Activated naive CD8-positive, alpha-beta T cell treated with anti-CD3 and anti-CD28 coated beads, Interleukin-2, amount 10 ng/mL, durations not matched to agents 7 days and 5 days (primary cell): ENCODE measurements around the gene PUS3. TPM values are rescaled to one million over a fixed set of nuclear protein-coding genes. Genes with fewer than 3 reads are reported as not detected.
A peak's percentile ranks its signal among the peaks of the same experiment; 100 is the strongest.

Experiments
- ATAC-seq: fragments of 150-1000 bp; cut with Tn5 transposase; one replicate; pipeline ENCODE4 v1.10.0; 2021; ENCODE audit warnings: low read depth, moderate library complexity
- POLR2A ChIA-PET: fragments of 350-600 bp; sonication (Branson Sonifier 250); formaldehyde crosslinking; loops from one replicate; lab custom pipeline; 2021; ENCODE audit warnings: antibody characterized with exemption; lab: Charles Lee
- DNase-seq: peaks from one replicate; pipeline ENCODE4 v3.0.0; 2021
- H3K27ac Mint-ChIP-seq: one replicate; pipeline ENCODE4 v1.8.0; 2022; ENCODE audit warnings: mild to moderate bottlenecking, mixed read lengths
- H3K27me3 Mint-ChIP-seq: one replicate; pipeline ENCODE4 v1.8.0; 2022; ENCODE audit warnings: mild to moderate bottlenecking, moderate library complexity, mixed read lengths
- H3K36me3 Mint-ChIP-seq: one replicate; pipeline ENCODE4 v1.8.0; 2021; ENCODE audit warnings: mild to moderate bottlenecking, mixed read lengths
- H3K4me1 Mint-ChIP-seq: one replicate; pipeline ENCODE4 v1.8.0; 2021; ENCODE audit warnings: mixed read lengths
- H3K4me3 Mint-ChIP-seq: one replicate; pipeline ENCODE4 v1.8.0; 2022; ENCODE audit warnings: mild to moderate bottlenecking, moderate library complexity, mixed read lengths
- H3K9me3 Mint-ChIP-seq: one replicate; pipeline ENCODE4 v1.8.0; 2021; ENCODE audit warnings: mixed read lengths
- total RNA-seq, 2 experiments: library from RNA; stranded (reverse); gene quantifications; one replicate each; pipeline ENCODE4 v1.2.3, GENCODE V29; 2021

PUS3 gene
- total RNA-seq, 2 experiments from 2014 or later, result 10.1 to 10.9 TPM

GRCh38 chr11:125945011-125945796, 42.2 kb upstream of the PUS3 start:
- Mint-ChIP-seq H3K27me3 (peaks cover 1% of the 10 kb centered on the region), H3K4me1 (peaks cover 4% of the 10 kb centered on the region)
- POLR2A ChIA-PET, result no interaction called here

GRCh38 chr11:125944350-125945010, 41.5 kb upstream of the PUS3 start:
- no peak for DNase-seq
- Mint-ChIP-seq H3K4me1 (peaks cover 4% of the 10 kb centered on the region), H3K27me3 (peaks cover 1% of the 10 kb centered on the region), H3K9me3 (no peaks in the 10 kb centered on the region), H3K4me3 (no peak overlapping the region), H3K27ac (no peak overlapping the region), H3K36me3 (no peaks in the 10 kb centered on the region)
- POLR2A ChIA-PET, result no interaction called here
- ATAC-seq, result no peak

More at GRCh38 chr11:125945011-125945796, 42.2 kb upstream of the PUS3 start:
- Mint-ChIP-seq H3K9me3 (no peaks in the 10 kb centered on the region), H3K4me3 (no peak overlapping the region), H3K27ac (no peak overlapping the region), H3K36me3 (no peaks in the 10 kb centered on the region)
- no peak for ATAC-seq
- no peak for DNase-seq

- ATAC-seq, result no peak
- Mint-ChIP-seq H3K27ac (no peak overlapping the region), H3K36me3 (no peaks in the 10 kb centered on the region), H3K27me3 (peaks cover 1% of the 10 kb centered on the region), H3K4me3 (no peak overlapping the region), H3K4me1 (peaks cover 5% of the 10 kb centered on the region), H3K9me3 (no peaks in the 10 kb centered on the region)
- DNase-seq, result no peak
- POLR2A ChIA-PET, result no interaction called here
Measured at GRCh38 chr11:125943661-125944349, 40.8 kb upstream of the PUS3 start.

GRCh38 chr11:125942771-125943428, 39.9 kb upstream of the PUS3 start:
- no peaks in the 10 kb centered on the region for H3K36me3 Mint-ChIP-seq
- peaks cover 13% of the 10 kb centered on the region for H3K4me1 Mint-ChIP-seq
- POLR2A ChIA-PET, result no interaction called here
- no peak overlapping the region for H3K4me3 Mint-ChIP-seq
- DNase-seq (no peak), ATAC-seq (no peak)
- H3K9me3 Mint-ChIP-seq, result no peaks in the 10 kb centered on the region
- peak overlapping the region; percentile 48 for H3K27ac Mint-ChIP-seq
- peaks cover 1% of the 10 kb centered on the region for H3K27me3 Mint-ChIP-seq

GRCh38 chr11:125941619-125942611, 38.9 kb upstream of the PUS3 start:
- peak; percentile 60 for DNase-seq
- H3K4me3 Mint-ChIP-seq, result no peak overlapping the region
- no peaks in the 10 kb centered on the region for H3K9me3 Mint-ChIP-seq
- peak overlapping the region; percentile 10 for H3K27ac Mint-ChIP-seq
- peaks cover 13% of the 10 kb centered on the region for H3K4me1 Mint-ChIP-seq
- no peaks in the 10 kb centered on the region for H3K36me3 Mint-ChIP-seq
- peak; percentile 68 for ATAC-seq
- H3K27me3 Mint-ChIP-seq, result peaks cover 1% of the 10 kb centered on the region
- POLR2A ChIA-PET, result no interaction called here

GRCh38 chr11:125941267-125941618, 38.2 kb upstream of the PUS3 start:
- Mint-ChIP-seq H3K9me3 (no peaks in the 10 kb centered on the region), H3K27me3 (peaks cover 2% of the 10 kb centered on the region), H3K36me3 (no peaks in the 10 kb centered on the region), H3K4me1 (peaks cover 13% of the 10 kb centered on the region), H3K27ac (no peak overlapping the region), H3K4me3 (no peak overlapping the region)
- no peak for DNase-seq
- POLR2A ChIA-PET, result no interaction called here
- no peak for ATAC-seq

- H3K4me3 Mint-ChIP-seq, result no peak overlapping the region
- ATAC-seq (no peak), DNase-seq (no peak)
- peaks cover 13% of the 10 kb centered on the region for H3K4me1 Mint-ChIP-seq
- no peaks in the 10 kb centered on the region for H3K9me3 Mint-ChIP-seq
- peaks cover 4% of the 10 kb centered on the region for H3K27me3 Mint-ChIP-seq
- no peaks in the 10 kb centered on the region for H3K36me3 Mint-ChIP-seq
- POLR2A ChIA-PET, result interaction anchor here (1.0 kb wide), 1 partner anchor 271 kb away, joined by 4 read pairs; no protein-coding TSS in a partner anchor
- H3K27ac Mint-ChIP-seq, result peak overlapping the region; percentile 1
Measured at GRCh38 chr11:125940145-125940544, 37.1 kb upstream of the PUS3 start.

- H3K4me1 Mint-ChIP-seq, result peaks cover 13% of the 10 kb centered on the region
- POLR2A ChIA-PET, result interaction anchor here (0.6 kb wide), 1 partner anchor 39 kb away, joined by 3 read pairs; no protein-coding TSS in a partner anchor
- H3K27me3 Mint-ChIP-seq, result peaks cover 4% of the 10 kb centered on the region
- ATAC-seq (no peak), DNase-seq (no peak)
- H3K4me3 Mint-ChIP-seq, result no peak overlapping the region
- peak overlapping the region; percentile 66 for H3K27ac Mint-ChIP-seq
- H3K36me3 Mint-ChIP-seq, result no peaks in the 10 kb centered on the region
- H3K9me3 Mint-ChIP-seq, result no peaks in the 10 kb centered on the region
Measured at GRCh38 chr11:125939081-125939521, 36.1 kb upstream of the PUS3 start.

- ATAC-seq, result peak; percentile 50
- H3K27me3 Mint-ChIP-seq, result peaks cover 2% of the 10 kb centered on the region
- no peak for DNase-seq
- no peaks in the 10 kb centered on the region for H3K36me3 Mint-ChIP-seq
- H3K27ac Mint-ChIP-seq, result no peak overlapping the region
- H3K4me1 Mint-ChIP-seq, result peaks cover 15% of the 10 kb centered on the region
- no peak overlapping the region for H3K4me3 Mint-ChIP-seq
- POLR2A ChIA-PET, result interaction anchor here (0.6 kb wide), 1 partner anchor 38 kb away, joined by 3 read pairs; no protein-coding TSS in a partner anchor
- H3K9me3 Mint-ChIP-seq, result no peaks in the 10 kb centered on the region
Measured at GRCh38 chr11:125938418-125938817, 35.4 kb upstream of the PUS3 start.

- POLR2A ChIA-PET, result no interaction called here
- no peak overlapping the region for H3K4me3 Mint-ChIP-seq
- DNase-seq (no peak), ATAC-seq (no peak)
- no peak overlapping the region for H3K27ac Mint-ChIP-seq
- H3K36me3 Mint-ChIP-seq, result no peaks in the 10 kb centered on the region
- peaks cover 21% of the 10 kb centered on the region for H3K27me3 Mint-ChIP-seq
- H3K9me3 Mint-ChIP-seq, result no peaks in the 10 kb centered on the region
- peaks cover 20% of the 10 kb centered on the region for H3K4me1 Mint-ChIP-seq
Measured at GRCh38 chr11:125935618-125936199, 32.7 kb upstream of the PUS3 start.

GRCh38 chr11:125935056-125935455, 32.0 kb upstream of the PUS3 start:
- Mint-ChIP-seq H3K4me3 (no peak overlapping the region), H3K27ac (no peak overlapping the region), H3K27me3 (peaks cover 22% of the 10 kb centered on the region), H3K36me3 (no peaks in the 10 kb centered on the region), H3K4me1 (peaks cover 20% of the 10 kb centered on the region), H3K9me3 (no peaks in the 10 kb centered on the region)
- no peak for ATAC-seq
- POLR2A ChIA-PET, result no interaction called here
- no peak for DNase-seq

- no peak overlapping the region for H3K27ac Mint-ChIP-seq
- no peaks in the 10 kb centered on the region for H3K9me3 Mint-ChIP-seq
- peaks cover 20% of the 10 kb centered on the region for H3K4me1 Mint-ChIP-seq
- DNase-seq (no peak), ATAC-seq (no peak)
- POLR2A ChIA-PET, result no interaction called here
- H3K27me3 Mint-ChIP-seq, result peaks cover 26% of the 10 kb centered on the region
- H3K36me3 Mint-ChIP-seq, result no peaks in the 10 kb centered on the region
- H3K4me3 Mint-ChIP-seq, result no peak overlapping the region
Measured at GRCh38 chr11:125934473-125934872, 31.5 kb upstream of the PUS3 start.
